ENCODE data around the gene LHX5. TPM values are rescaled to one million over a fixed set of nuclear protein-coding genes. Genes with fewer than 3 reads are reported as not detected.

The LHX5 gene
- total RNA-seq, 1 donor from 2014 or later: 1.5 TPM

DNA sequence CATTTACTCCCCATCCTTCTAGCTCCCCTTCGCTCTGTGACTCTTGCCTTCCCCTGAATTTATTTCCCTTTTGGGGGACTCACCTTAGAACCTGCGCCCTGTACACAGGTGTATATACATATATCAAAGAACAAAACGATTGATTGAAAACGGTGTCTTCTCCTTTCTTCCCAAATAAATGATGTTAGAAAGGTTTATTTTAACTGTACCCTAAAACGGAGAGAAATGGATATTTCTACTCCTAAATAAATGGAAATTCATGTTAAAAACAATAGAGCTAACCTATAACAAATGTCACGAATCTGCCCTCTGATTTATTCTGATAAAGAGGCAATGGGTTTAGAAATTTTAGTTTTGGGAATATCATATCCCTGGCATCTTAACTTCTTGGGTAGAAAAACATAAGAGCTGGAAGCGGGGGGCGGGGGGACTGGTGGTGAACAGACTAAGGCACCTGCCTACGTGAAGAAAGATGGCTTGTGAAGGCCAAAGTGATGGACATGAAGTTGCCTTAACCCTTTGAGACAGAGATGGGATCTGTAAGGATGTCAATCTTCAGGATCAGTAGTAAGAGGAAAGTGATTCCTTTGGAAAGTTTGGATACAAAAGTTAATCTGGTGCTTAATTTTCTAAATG, 8.8 kb upstream of the LHX5 start:
- no peak overlapping the region for H3K27ac Mint-ChIP-seq (ENCODE audit: unreplicated experiment)
- H3K27me3 Mint-ChIP-seq (ENCODE audit: low read depth): peaks cover 98% of the 10 kb centered on the region
- no peaks in the 10 kb centered on the region for H3K36me3 Mint-ChIP-seq (ENCODE audit: low read depth)
- peak overlapping the region; percentile 19 for H3K4me3 Mint-ChIP-seq
- DNase-seq (ENCODE audit: low read depth, low spot score): no peak
- no peaks in the 10 kb centered on the region for H3K4me1 Mint-ChIP-seq
- no peaks in the 10 kb centered on the region for H3K9me3 Mint-ChIP-seq
- no peak for TF ChIP-seq CTCF (conservative IDR thresholded peaks at IDR 0.05)

GRCh38 chr12:113479590-113480335, 8.1 kb upstream of the LHX5 start:
- no peak overlapping the region for H3K27ac Mint-ChIP-seq (ENCODE audit: unreplicated experiment)
- H3K36me3 Mint-ChIP-seq (ENCODE audit: low read depth): no peaks in the 10 kb centered on the region
- peak overlapping the region; percentile 19 for H3K4me3 Mint-ChIP-seq

GRCh38 chr12:113479216-113479589, 7.5 kb upstream of the LHX5 start:
- no peaks in the 10 kb centered on the region for H3K4me1 Mint-ChIP-seq
- H3K36me3 Mint-ChIP-seq (ENCODE audit: low read depth): no peaks in the 10 kb centered on the region
- no peak for DNase-seq (ENCODE audit: low read depth, low spot score)
- no peaks in the 10 kb centered on the region for H3K9me3 Mint-ChIP-seq
- H3K4me3 Mint-ChIP-seq: no peak overlapping the region
- peaks cover 98% of the 10 kb centered on the region for H3K27me3 Mint-ChIP-seq (ENCODE audit: low read depth)
- no peak for TF ChIP-seq CTCF (conservative IDR thresholded peaks at IDR 0.05)
- no peak overlapping the region for H3K27ac Mint-ChIP-seq (ENCODE audit: unreplicated experiment)

More at GRCh38 chr12:113479590-113480335, 8.1 kb upstream of the LHX5 start:
- peak; percentile 82 for DNase-seq (ENCODE audit: low read depth, low spot score)
- Mint-ChIP-seq H3K27me3 (ENCODE audit: low read depth) (peaks cover 98% of the 10 kb centered on the region), H3K9me3 (no peaks in the 10 kb centered on the region), H3K4me1 (no peaks in the 10 kb centered on the region)
- TF ChIP-seq CTCF (conservative IDR thresholded peaks at IDR 0.05): no peak

DNA sequence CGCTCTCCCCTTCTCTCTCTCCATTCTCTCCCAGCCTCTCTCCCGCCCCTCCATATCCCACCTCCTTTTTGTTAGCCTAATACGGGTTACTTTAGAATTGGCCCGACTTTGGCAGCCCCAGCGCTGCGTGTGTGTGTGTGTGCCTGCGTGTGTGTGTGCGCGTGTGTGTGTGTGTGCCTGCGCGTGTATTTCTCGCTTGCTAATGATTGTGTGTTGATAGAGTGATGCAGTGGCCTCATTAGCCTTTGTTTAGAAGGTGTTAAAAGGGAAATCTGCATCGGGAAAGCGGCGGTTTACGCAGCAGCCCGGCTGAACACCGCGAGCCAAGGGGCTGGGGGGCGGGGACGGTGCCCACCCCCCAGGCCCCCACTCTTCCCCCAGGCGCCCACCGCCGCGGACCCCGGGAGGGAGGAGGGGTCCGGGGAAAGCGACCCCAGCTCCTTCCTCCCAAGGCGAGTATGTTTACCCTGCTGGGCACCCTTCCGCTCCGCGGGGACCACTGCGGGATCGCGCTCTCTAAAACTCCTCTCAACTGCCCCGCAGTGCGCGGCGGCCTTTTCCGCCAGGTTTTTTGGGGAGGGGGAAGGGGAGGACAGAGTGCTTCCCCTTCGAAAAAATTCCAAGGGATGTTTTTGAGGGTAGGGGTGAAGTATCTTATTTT, 6.8 kb upstream of the LHX5 start:
- no peaks in the 10 kb centered on the region for H3K4me1 Mint-ChIP-seq
- DNase-seq (ENCODE audit: low read depth, low spot score): no peak
- no peak for TF ChIP-seq CTCF (conservative IDR thresholded peaks at IDR 0.05)
- H3K4me3 Mint-ChIP-seq: no peak overlapping the region
- H3K27ac Mint-ChIP-seq (ENCODE audit: unreplicated experiment): no peak overlapping the region
- no peaks in the 10 kb centered on the region for H3K36me3 Mint-ChIP-seq (ENCODE audit: low read depth)
- H3K9me3 Mint-ChIP-seq: no peaks in the 10 kb centered on the region
- H3K27me3 Mint-ChIP-seq (ENCODE audit: low read depth): peaks cover 98% of the 10 kb centered on the region

GRCh38 chr12:113477842-113478215, 6.2 kb upstream of the LHX5 start:
- DNase-seq (ENCODE audit: low read depth, low spot score): no peak
- H3K4me1 Mint-ChIP-seq: no peaks in the 10 kb centered on the region
- TF ChIP-seq CTCF (conservative IDR thresholded peaks at IDR 0.05): no peak
- no peaks in the 10 kb centered on the region for H3K9me3 Mint-ChIP-seq
- no peak overlapping the region for H3K4me3 Mint-ChIP-seq
- H3K27ac Mint-ChIP-seq (ENCODE audit: unreplicated experiment): no peak overlapping the region
- H3K36me3 Mint-ChIP-seq (ENCODE audit: low read depth): no peaks in the 10 kb centered on the region
- peaks cover 98% of the 10 kb centered on the region for H3K27me3 Mint-ChIP-seq (ENCODE audit: low read depth)

All from neural crest cell (in vitro differentiated cells).